ENCODE measurements around the gene ZNF212. TPM values are rescaled to one million over a fixed set of nuclear protein-coding genes. Genes with fewer than 3 reads are reported as not detected.

Gene ZNF212
- total RNA-seq, 2 experiments from 2014 or later, result 11.1 to 15.9 TPM

GRCh38 chr7:149293946-149294633 is 54.6 kb downstream of the ZNF212 start:
- ChIA-PET CTCF (no interaction called here), POLR2A (no interaction called here)
- Mint-ChIP-seq H3K27ac (no peak overlapping the region), H3K4me3 (no peak overlapping the region), H3K27me3 (no peaks in the 10 kb centered on the region), H3K4me1 (peaks cover 18% of the 10 kb centered on the region), H3K9me3 (no peaks in the 10 kb centered on the region), H3K36me3 (ENCODE audit: low read depth) (peaks cover 4% of the 10 kb centered on the region)
- no peak for DNase-seq

GRCh38 chr7:149294634-149295480 is 55.4 kb downstream of the ZNF212 start:
- Mint-ChIP-seq H3K27ac (no peak overlapping the region), H3K4me3 (no peak overlapping the region), H3K9me3 (no peaks in the 10 kb centered on the region), H3K36me3 (ENCODE audit: low read depth) (peaks cover 4% of the 10 kb centered on the region), H3K4me1 (peaks cover 18% of the 10 kb centered on the region), H3K27me3 (no peaks in the 10 kb centered on the region)
- ChIA-PET POLR2A (no interaction called here), CTCF (no interaction called here)
- no peak for DNase-seq

GRCh38 chr7:149295481-149295850 is 56.0 kb downstream of the ZNF212 start:
- no peak for DNase-seq
- Mint-ChIP-seq H3K4me1 (peaks cover 17% of the 10 kb centered on the region), H3K9me3 (no peaks in the 10 kb centered on the region), H3K36me3 (ENCODE audit: low read depth) (peaks cover 4% of the 10 kb centered on the region), H3K4me3 (no peak overlapping the region), H3K27ac (no peak overlapping the region), H3K27me3 (no peaks in the 10 kb centered on the region)
- ChIA-PET POLR2A (no interaction called here), CTCF (no interaction called here)

DNA sequence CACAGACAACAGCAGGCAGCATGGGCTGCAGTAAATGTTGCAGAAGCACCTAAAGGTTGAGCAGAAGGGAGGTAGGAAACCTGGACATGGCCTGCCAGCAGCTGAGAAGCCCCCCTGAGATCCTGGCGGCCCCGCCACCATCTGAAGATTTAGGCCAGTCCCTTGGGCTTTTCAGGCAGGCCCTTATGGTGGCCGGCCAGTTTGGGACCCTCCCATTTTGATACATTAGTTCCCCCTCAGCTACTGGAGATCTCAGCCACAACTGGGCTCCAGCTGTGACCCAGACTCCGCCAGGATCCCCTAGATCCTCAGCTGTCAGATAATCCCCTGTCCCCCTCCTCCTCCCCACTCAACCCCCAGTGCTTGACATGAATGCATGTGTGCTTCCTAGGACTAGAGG is 56.9 kb downstream of the ZNF212 start:
- CTCF ChIA-PET, result interaction anchor here (1.0 kb wide), 1 partner anchor 85 kb away, joined by 3 read pairs; no protein-coding TSS in a partner anchor
- H3K27me3 Mint-ChIP-seq, result no peaks in the 10 kb centered on the region
- no peak overlapping the region for H3K4me3 Mint-ChIP-seq
- POLR2A ChIA-PET, result no interaction called here
- H3K27ac Mint-ChIP-seq, result no peak overlapping the region
- DNase-seq, result no peak
- H3K4me1 Mint-ChIP-seq, result peaks cover 8% of the 10 kb centered on the region
- H3K9me3 Mint-ChIP-seq, result no peaks in the 10 kb centered on the region
- no peaks in the 10 kb centered on the region for H3K36me3 Mint-ChIP-seq (ENCODE audit: low read depth)

DNA sequence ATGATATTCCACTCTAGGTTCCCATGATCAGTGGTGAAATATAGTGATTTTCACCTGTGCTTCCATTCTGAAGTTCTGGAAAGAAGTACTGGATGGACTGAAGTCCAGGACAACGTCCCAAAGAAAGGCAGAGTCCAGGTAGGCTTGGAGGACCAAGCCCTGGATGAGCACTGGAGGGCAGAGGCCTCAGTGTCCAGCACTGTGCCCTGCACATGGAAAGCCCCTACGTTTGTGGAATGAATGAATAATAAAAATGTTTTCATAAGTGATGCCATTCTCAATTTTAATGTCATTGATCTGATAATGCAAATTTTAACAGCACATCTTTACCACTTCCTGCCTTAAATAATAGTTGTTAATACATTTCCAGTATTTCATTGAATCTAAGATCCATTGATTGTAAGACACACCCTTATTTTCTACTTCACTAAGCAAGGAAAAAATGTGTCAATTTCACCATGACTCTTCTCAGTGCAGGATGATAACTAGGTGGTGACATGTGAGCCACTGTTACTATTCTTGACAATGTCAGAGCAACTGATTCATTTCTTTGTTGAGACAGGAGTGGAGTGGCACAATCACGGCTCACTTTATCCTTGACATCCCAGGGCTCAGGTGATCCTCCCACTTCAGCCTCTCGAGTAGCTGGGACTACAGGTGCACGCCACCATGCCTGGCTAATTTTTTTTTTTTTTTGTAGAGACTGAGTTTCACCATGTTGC is 57.7 kb downstream of the ZNF212 start:
- POLR2A ChIA-PET, result no interaction called here
- H3K4me3 Mint-ChIP-seq, result no peak overlapping the region
- H3K9me3 Mint-ChIP-seq, result no peaks in the 10 kb centered on the region
- H3K27ac Mint-ChIP-seq, result no peak overlapping the region
- DNase-seq, result no peak
- no peaks in the 10 kb centered on the region for H3K27me3 Mint-ChIP-seq
- CTCF ChIA-PET, result interaction anchor here (0.6 to 1.2 kb wide), 3 partner anchors 12 to 86 kb away, joined by 3 to 5 read pairs (median 3); no protein-coding TSS in a partner anchor
- no peaks in the 10 kb centered on the region for H3K36me3 Mint-ChIP-seq (ENCODE audit: low read depth)
- H3K4me1 Mint-ChIP-seq, result peaks cover 4% of the 10 kb centered on the region

DNA sequence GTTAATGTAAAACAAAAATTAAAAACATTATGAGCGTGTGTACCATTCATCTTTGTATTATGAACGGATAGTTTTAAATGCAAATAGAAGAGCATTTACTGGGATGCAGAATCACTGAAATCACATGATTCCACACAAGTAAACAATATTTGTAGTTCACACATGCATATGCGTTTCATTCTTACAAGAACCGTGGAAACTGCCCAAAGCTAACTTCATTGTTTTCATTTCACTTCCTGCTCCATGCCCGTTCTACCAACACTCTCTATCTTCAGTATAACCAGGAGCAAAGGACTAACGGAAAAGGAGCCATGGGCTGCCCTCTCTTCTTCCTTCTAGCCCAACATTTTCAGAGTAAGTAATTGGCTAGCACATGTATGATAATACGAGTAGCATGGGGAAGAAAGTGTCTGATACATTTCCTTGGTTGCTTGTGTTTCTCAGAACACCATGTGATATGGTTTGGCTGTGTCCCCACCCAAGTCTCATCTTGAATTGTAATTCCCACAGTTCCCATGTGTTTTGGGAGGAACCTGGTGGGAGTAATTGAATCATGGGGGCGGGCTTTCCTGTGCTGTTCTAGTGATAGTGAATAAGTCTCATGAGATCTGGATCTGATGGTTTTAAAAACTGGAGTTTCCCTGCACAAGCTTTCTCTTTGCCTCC is 61.3 kb downstream of the ZNF212 start:
- H3K27me3 Mint-ChIP-seq, result no peaks in the 10 kb centered on the region

GRCh38 chr7:149302222-149302621 is 62.8 kb downstream of the ZNF212 start:
- H3K27me3 Mint-ChIP-seq, result no peaks in the 10 kb centered on the region
- H3K27ac Mint-ChIP-seq, result no peak overlapping the region
- ChIA-PET POLR2A (no interaction called here), CTCF (no interaction called here)
- no peaks in the 10 kb centered on the region for H3K9me3 Mint-ChIP-seq
- no peaks in the 10 kb centered on the region for H3K36me3 Mint-ChIP-seq (ENCODE audit: low read depth)
- H3K4me3 Mint-ChIP-seq, result no peak overlapping the region
- no peak for DNase-seq
- H3K4me1 Mint-ChIP-seq, result no peaks in the 10 kb centered on the region

More for the DNA sequence above, 61.3 kb downstream of the ZNF212 start:
- Mint-ChIP-seq H3K4me3 (no peak overlapping the region), H3K27ac (no peak overlapping the region), H3K9me3 (no peaks in the 10 kb centered on the region), H3K4me1 (no peaks in the 10 kb centered on the region), H3K36me3 (ENCODE audit: low read depth) (no peaks in the 10 kb centered on the region)
- ChIA-PET POLR2A (no interaction called here), CTCF (interaction anchor here (1.0 kb wide), 1 partner anchor 54 kb away, joined by 5 read pairs; no protein-coding TSS in a partner anchor)
- DNase-seq, result no peak

- H3K4me3 Mint-ChIP-seq, result no peak overlapping the region
- POLR2A ChIA-PET, result no interaction called here
- H3K27me3 Mint-ChIP-seq, result no peaks in the 10 kb centered on the region
- no peak overlapping the region for H3K27ac Mint-ChIP-seq
- H3K4me1 Mint-ChIP-seq, result no peaks in the 10 kb centered on the region
- no peaks in the 10 kb centered on the region for H3K36me3 Mint-ChIP-seq (ENCODE audit: low read depth)
- CTCF ChIA-PET, result no interaction called here
- DNase-seq, result no peak
- H3K9me3 Mint-ChIP-seq, result no peaks in the 10 kb centered on the region
Observed at GRCh38 chr7:149302865-149303264, 63.4 kb downstream of the ZNF212 start.

GRCh38 chr7:149304006-149304405 is 64.6 kb downstream of the ZNF212 start:
- Mint-ChIP-seq H3K4me3 (no peak overlapping the region), H3K4me1 (no peaks in the 10 kb centered on the region), H3K27ac (no peak overlapping the region), H3K9me3 (no peaks in the 10 kb centered on the region), H3K27me3 (no peaks in the 10 kb centered on the region), H3K36me3 (ENCODE audit: low read depth) (no peaks in the 10 kb centered on the region)
- POLR2A ChIA-PET, result no interaction called here
- no peak for DNase-seq
- CTCF ChIA-PET, result interaction anchor here (0.6 kb wide), 1 partner anchor 297 kb away, joined by 4 read pairs; no protein-coding TSS in a partner anchor

Other genes starting within 250 kb of the ZNF212 start
- 10 to 100 TPM; 94.8 to 97.4 TPM for gene PDIA4, start 211.1 kb upstream of the ZNF212 start, total RNA-seq
- gene ZNF786, start 148.9 kb upstream of the ZNF212 start, total RNA-seq, result 1 to 10 TPM; 7.7 to 8.1 TPM
- gene ZNF425, start 113.3 kb upstream of the ZNF212 start, total RNA-seq, result 1 to 10 TPM in 1 of 2 experiments, under 1 TPM in 1; 0.67 to 1.0 TPM
- gene ZNF398, start 92.2 kb upstream of the ZNF212 start, total RNA-seq, result 10 to 100 TPM; 15.3 to 17.1 TPM
- 10 to 100 TPM; 28.2 to 29.4 TPM for gene ZNF282, start 44.1 kb upstream of the ZNF212 start, total RNA-seq
- 10 to 100 TPM; 19.0 to 21.7 TPM for gene ZNF783, start 22.5 kb downstream of the ZNF212 start, total RNA-seq
- gene ZNF777, start 221.4 kb downstream of the ZNF212 start, total RNA-seq, result 10 to 100 TPM; 14.9 to 15.1 TPM